ENCODE measurements around the gene KCTD13.

The KCTD13 gene

DNA sequence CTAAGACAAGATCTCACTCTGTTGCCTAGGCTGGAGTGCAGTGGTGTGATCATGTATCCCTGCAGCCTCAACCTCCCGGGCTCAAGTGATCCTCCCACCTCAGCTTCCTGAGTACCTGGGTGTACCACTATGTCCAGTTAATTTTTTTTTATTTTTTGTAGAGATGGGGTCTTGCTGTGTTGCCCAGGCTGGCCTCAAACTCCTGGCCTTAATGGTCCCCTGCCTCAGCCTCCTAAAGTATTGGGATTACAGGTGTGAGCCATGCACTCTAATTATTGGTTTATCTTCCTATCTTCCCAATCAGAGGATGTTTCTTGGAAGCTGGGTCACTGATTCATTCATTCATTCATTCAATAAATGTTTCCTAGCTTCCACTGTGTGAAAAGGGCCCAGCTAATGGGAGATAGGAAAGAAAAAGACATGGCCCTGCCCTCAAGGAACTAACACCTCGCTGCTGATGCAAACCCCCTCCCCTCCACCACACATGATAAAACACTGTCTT lies 17.3 kb downstream of the KCTD13 start:
- Histone ChIP-seq H3K27ac (ENCODE audit: low read depth, low read length) (no peak overlapping the region), H3K4me1 (ENCODE audit: control insufficient read depth in 5 of 5, insufficient read depth in 5 of 5, low read length in 5 of 5) (no peaks in the 10 kb centered on the region), H3K27me3 (ENCODE audit: control insufficient read depth in 5 of 5, insufficient read depth in 4 of 5, low read length in 5 of 5) (no peaks in the 10 kb centered on the region), H3K36me3 (ENCODE audit: control insufficient read depth in 5 of 5, insufficient read depth in 5 of 5, low read length in 5 of 5) (peaks cover 0 to 17% (median 9%) of the 10 kb centered on the region in 5 donors), H3K9ac (ENCODE audit: low read length in 5 of 5) (no peak overlapping the region), H3K4me3 (ENCODE audit: low read depth in 1 of 5, low read length in 5 of 5) (no peak overlapping the region), H3K9me3 (ENCODE audit: control insufficient read depth in 5 of 5, low read length in 5 of 5) (no peaks in the 10 kb centered on the region)

GRCh38 chr16:29907973-29908372 lies 18.1 kb downstream of the KCTD13 start:
- H3K36me3 ChIP-seq (ENCODE audit: control insufficient read depth in 5 of 5, insufficient read depth in 5 of 5, low read length in 5 of 5) = peaks cover 0 to 11% (median 5%) of the 10 kb centered on the region in 5 donors
- H3K4me3 ChIP-seq (ENCODE audit: low read depth in 1 of 5, low read length in 5 of 5) = no peak overlapping the region
- no peaks in the 10 kb centered on the region for H3K27me3 ChIP-seq (ENCODE audit: control insufficient read depth in 5 of 5, insufficient read depth in 4 of 5, low read length in 5 of 5)
- H3K9ac ChIP-seq (ENCODE audit: low read length in 5 of 5) = no peak overlapping the region
- no peaks in the 10 kb centered on the region for H3K4me1 ChIP-seq (ENCODE audit: control insufficient read depth in 5 of 5, insufficient read depth in 5 of 5, low read length in 5 of 5)
- H3K9me3 ChIP-seq (ENCODE audit: control insufficient read depth in 5 of 5, low read length in 5 of 5) = no peaks in the 10 kb centered on the region
- H3K27ac ChIP-seq (ENCODE audit: low read depth, low read length) = no peak overlapping the region

DNA sequence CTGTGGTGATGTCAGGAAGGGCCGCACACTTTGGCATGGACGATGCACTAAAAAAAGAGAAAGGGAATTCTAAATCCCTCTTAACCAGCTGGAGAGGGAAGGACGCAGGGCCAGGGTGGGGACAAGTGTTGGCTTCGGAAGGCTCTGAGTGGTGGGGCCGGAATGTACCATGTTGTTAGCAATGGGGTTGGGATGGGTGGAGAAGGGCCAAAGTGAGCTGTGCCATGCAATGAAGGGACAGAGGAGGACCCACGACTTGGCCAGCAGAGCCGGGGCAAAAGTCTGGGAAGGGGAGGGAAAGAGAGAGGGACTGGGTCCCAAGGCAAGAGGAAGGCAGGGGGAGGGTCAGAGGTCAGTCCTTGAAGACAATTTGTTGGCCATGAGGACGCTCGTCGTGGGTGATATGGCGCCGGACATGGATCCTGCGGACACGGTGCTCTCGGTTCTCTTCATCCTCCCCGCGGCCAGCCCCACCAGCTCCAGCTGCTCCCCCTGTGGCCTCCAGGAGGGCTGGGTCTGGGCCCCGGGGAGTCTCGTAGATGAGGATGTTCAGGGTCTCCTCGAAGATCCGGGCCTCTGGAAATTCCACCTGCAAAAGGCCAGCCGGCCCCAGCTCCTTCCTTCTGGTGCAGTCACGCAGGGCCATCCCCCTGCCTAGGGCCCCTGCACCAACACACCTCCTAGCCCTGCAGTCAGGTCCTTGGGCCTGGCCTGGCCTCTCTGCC lies 19.3 kb downstream of the KCTD13 start:
- H3K9me3 ChIP-seq (ENCODE audit: control insufficient read depth in 5 of 5, low read length in 5 of 5) = no peaks in the 10 kb centered on the region
- H3K4me3 ChIP-seq (ENCODE audit: low read depth in 1 of 5, low read length in 5 of 5) = no peak overlapping the region
- peaks cover 0 to under 1% (median 0%) of the 10 kb centered on the region in 5 donors for H3K27me3 ChIP-seq (ENCODE audit: control insufficient read depth in 5 of 5, insufficient read depth in 4 of 5, low read length in 5 of 5)
- no peaks in the 10 kb centered on the region for H3K4me1 ChIP-seq (ENCODE audit: control insufficient read depth in 5 of 5, insufficient read depth in 5 of 5, low read length in 5 of 5)
- H3K27ac ChIP-seq (ENCODE audit: low read depth, low read length) = no peak overlapping the region
- H3K9ac ChIP-seq (ENCODE audit: low read length in 5 of 5) = no peak overlapping the region
- H3K36me3 ChIP-seq (ENCODE audit: control insufficient read depth in 5 of 5, insufficient read depth in 5 of 5, low read length in 5 of 5) = peaks cover 0 to 11% (median 5%) of the 10 kb centered on the region in 5 donors

DNA sequence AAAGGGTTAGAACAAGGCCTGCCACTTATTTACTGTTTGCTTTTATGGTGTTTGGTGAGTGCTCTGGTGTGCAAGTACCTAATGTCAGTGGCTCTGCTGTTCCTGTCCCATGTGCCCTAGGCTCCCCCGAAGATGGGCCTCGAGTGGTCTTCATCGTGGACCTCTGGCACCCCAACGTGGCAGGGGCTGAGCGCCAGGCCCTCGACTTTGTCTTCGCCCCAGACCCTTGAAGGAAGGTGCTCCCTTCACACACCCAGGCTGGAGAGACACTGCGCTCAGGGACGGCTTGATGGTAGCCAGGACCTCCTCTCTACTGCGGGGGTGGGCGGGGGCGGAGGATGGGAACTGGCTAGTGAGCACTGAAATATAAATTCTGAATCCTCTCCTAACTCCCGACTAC lies 20.4 kb downstream of the KCTD13 start:
- Histone ChIP-seq H3K36me3 (ENCODE audit: control insufficient read depth in 5 of 5, insufficient read depth in 5 of 5, low read length in 5 of 5) (peaks cover 0 to 11% (median 5%) of the 10 kb centered on the region in 5 donors), H3K4me3 (ENCODE audit: low read depth in 1 of 5, low read length in 5 of 5) (no peak overlapping the region), H3K27me3 (ENCODE audit: control insufficient read depth in 5 of 5, insufficient read depth in 4 of 5, low read length in 5 of 5) (peaks cover 0 to 4% (median 2%) of the 10 kb centered on the region in 5 donors), H3K9me3 (ENCODE audit: control insufficient read depth in 5 of 5, low read length in 5 of 5) (no peaks in the 10 kb centered on the region), H3K4me1 (ENCODE audit: control insufficient read depth in 5 of 5, insufficient read depth in 5 of 5, low read length in 5 of 5) (peaks cover 0 to 3% (median 2%) of the 10 kb centered on the region in 5 donors), H3K27ac (ENCODE audit: low read depth, low read length) (no peak overlapping the region), H3K9ac (ENCODE audit: low read length in 5 of 5) (no peak overlapping the region)

GRCh38 chr16:29904947-29905346 lies 21.1 kb downstream of the KCTD13 start:
- Histone ChIP-seq H3K27me3 (ENCODE audit: control insufficient read depth in 5 of 5, insufficient read depth in 4 of 5, low read length in 5 of 5) (peaks cover 0 to 4% (median 2%) of the 10 kb centered on the region in 5 donors), H3K27ac (ENCODE audit: low read depth, low read length) (no peak overlapping the region), H3K9me3 (ENCODE audit: control insufficient read depth in 5 of 5, low read length in 5 of 5) (no peaks in the 10 kb centered on the region), H3K4me3 (ENCODE audit: low read depth in 1 of 5, low read length in 5 of 5) (no peak overlapping the region), H3K4me1 (ENCODE audit: control insufficient read depth in 5 of 5, insufficient read depth in 5 of 5, low read length in 5 of 5) (peaks cover 0 to 7% (median 6%) of the 10 kb centered on the region in 5 donors), H3K9ac (ENCODE audit: low read length in 5 of 5) (no peak overlapping the region), H3K36me3 (ENCODE audit: control insufficient read depth in 5 of 5, insufficient read depth in 5 of 5, low read length in 5 of 5) (peaks cover 0 to 11% (median 5%) of the 10 kb centered on the region in 5 donors)

GRCh38 chr16:29903590-29903989 lies 22.4 kb downstream of the KCTD13 start:
- H3K9ac ChIP-seq (ENCODE audit: low read length in 5 of 5) = no peak overlapping the region

DNA sequence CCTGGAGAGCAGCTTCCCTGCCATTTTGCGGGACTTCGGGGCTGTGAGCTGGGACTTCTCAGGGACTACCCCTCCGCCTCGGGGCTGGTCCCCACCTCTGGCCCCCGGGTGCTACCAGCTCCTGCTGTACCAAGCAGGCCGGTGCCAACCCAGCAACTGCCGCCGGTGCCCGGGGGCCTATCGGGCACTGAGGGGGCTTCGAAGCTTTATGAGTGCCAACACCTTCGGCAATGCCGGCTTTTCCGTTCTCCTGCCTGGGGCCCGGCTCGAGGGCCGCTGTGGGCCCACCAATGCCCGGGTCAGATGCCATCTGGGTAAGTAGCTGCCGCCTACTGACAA lies 24.4 kb downstream of the KCTD13 start:
- Histone ChIP-seq H3K9me3 (ENCODE audit: control insufficient read depth in 5 of 5, low read length in 5 of 5) (no peaks in the 10 kb centered on the region), H3K27me3 (ENCODE audit: control insufficient read depth in 5 of 5, insufficient read depth in 4 of 5, low read length in 5 of 5) (peaks cover 8 to 24% (median 18%) of the 10 kb centered on the region in 5 donors), H3K9ac (ENCODE audit: low read length in 5 of 5) (no peak overlapping the region), H3K27ac (ENCODE audit: low read depth, low read length) (no peak overlapping the region), H3K4me1 (ENCODE audit: control insufficient read depth in 5 of 5, insufficient read depth in 5 of 5, low read length in 5 of 5) (peaks cover 0 to 17% (median 11%) of the 10 kb centered on the region in 5 donors), H3K4me3 (ENCODE audit: low read depth in 1 of 5, low read length in 5 of 5) (no peak overlapping the region), H3K36me3 (ENCODE audit: control insufficient read depth in 5 of 5, insufficient read depth in 5 of 5, low read length in 5 of 5) (peaks cover 0 to 3% (median 3%) of the 10 kb centered on the region in 5 donors)

More at GRCh38 chr16:29903590-29903989, 22.4 kb downstream of the KCTD13 start:
- peaks cover 0 to 17% (median 11%) of the 10 kb centered on the region in 5 donors for H3K4me1 ChIP-seq (ENCODE audit: control insufficient read depth in 5 of 5, insufficient read depth in 5 of 5, low read length in 5 of 5)
- no peak overlapping the region for H3K4me3 ChIP-seq (ENCODE audit: low read depth in 1 of 5, low read length in 5 of 5)
- H3K36me3 ChIP-seq (ENCODE audit: control insufficient read depth in 5 of 5, insufficient read depth in 5 of 5, low read length in 5 of 5) = peaks cover 0 to 9% (median 4%) of the 10 kb centered on the region in 5 donors
- H3K27ac ChIP-seq (ENCODE audit: low read depth, low read length) = no peak overlapping the region
- H3K9me3 ChIP-seq (ENCODE audit: control insufficient read depth in 5 of 5, low read length in 5 of 5) = no peaks in the 10 kb centered on the region
- H3K27me3 ChIP-seq (ENCODE audit: control insufficient read depth in 5 of 5, insufficient read depth in 4 of 5, low read length in 5 of 5) = peaks cover 0 to 8% (median 6%) of the 10 kb centered on the region in 5 donors

DNA sequence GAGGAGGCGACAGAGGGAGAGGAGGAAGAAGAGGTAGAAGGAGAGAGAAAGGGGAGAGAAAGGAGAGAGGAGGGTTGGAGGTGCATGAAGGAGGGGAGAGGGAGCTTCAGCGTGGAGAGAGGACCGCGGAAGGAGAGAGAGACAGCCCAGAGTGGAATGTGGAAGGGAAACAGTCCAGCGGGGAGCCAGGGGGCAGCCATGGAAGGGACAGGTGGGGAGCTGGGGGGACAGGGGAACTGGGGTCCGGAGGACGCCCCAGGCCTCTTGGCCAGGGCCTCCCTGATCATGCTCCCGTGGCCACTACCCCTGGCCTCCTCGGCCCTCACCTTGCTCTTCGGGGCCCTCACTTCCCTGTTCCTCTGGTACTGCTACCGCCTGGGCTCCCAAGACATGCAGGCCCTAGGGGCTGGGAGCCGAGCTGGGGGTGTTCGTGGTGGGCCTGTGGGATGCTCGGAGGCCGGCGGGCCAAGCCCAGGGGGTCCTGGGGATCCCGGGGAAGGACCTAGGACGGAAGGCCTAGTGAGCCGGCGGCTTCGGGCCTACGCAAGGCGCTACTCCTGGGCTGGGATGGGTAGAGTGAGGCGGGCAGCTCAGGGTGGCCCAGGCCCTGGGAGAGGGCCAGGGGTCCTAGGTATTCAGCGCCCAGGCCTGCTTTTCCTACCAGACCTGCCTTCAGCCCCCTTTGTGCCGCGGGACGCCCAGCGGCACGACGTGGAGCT lies 25.0 kb downstream of the KCTD13 start:
- peaks cover 0 to 17% (median 11%) of the 10 kb centered on the region in 5 donors for H3K4me1 ChIP-seq (ENCODE audit: control insufficient read depth in 5 of 5, insufficient read depth in 5 of 5, low read length in 5 of 5)
- peaks cover 8 to 25% (median 19%) of the 10 kb centered on the region in 5 donors for H3K27me3 ChIP-seq (ENCODE audit: control insufficient read depth in 5 of 5, insufficient read depth in 4 of 5, low read length in 5 of 5)
- no peak overlapping the region for H3K27ac ChIP-seq (ENCODE audit: low read depth, low read length)
- H3K4me3 ChIP-seq (ENCODE audit: low read depth in 1 of 5, low read length in 5 of 5) = peak overlapping the region in 4 of 5 donors; percentile 50 to 62 (median 56)
- H3K36me3 ChIP-seq (ENCODE audit: control insufficient read depth in 5 of 5, insufficient read depth in 5 of 5, low read length in 5 of 5) = no peaks in the 10 kb centered on the region
- H3K9me3 ChIP-seq (ENCODE audit: control insufficient read depth in 5 of 5, low read length in 5 of 5) = no peaks in the 10 kb centered on the region
- H3K9ac ChIP-seq (ENCODE audit: low read length in 5 of 5) = no peak overlapping the region

GRCh38 chr16:29900102-29900887 lies 25.7 kb downstream of the KCTD13 start, which contains the start of gene ASPHD1:
Gene ASPHD1, plus strand, starts transcription at chr16:29900488. Its CDS starts 484 bp downstream, at chr16:29900972.
- no peak within 1 kb of the TSS for H3K27ac ChIP-seq (ENCODE audit: low read depth, low read length)
- H3K36me3 ChIP-seq (ENCODE audit: control insufficient read depth in 5 of 5, insufficient read depth in 5 of 5, low read length in 5 of 5) = no peaks in the 10 kb centered on the region
- H3K4me1 ChIP-seq (ENCODE audit: control insufficient read depth in 5 of 5, insufficient read depth in 5 of 5, low read length in 5 of 5) = peaks cover 0 to 17% (median 11%) of the 10 kb centered on the region in 5 donors
- H3K9me3 ChIP-seq (ENCODE audit: control insufficient read depth in 5 of 5, low read length in 5 of 5) = no peaks in the 10 kb centered on the region
- H3K9ac ChIP-seq (ENCODE audit: low read length in 5 of 5) = no peak within 1 kb of the TSS
- H3K27me3 ChIP-seq (ENCODE audit: control insufficient read depth in 5 of 5, insufficient read depth in 4 of 5, low read length in 5 of 5) = peaks cover 8 to 25% (median 19%) of the 10 kb centered on the region in 5 donors
- H3K4me3 ChIP-seq (ENCODE audit: low read depth in 1 of 5, low read length in 5 of 5) = peak within 1 kb of the TSS; percentile 50 to 62 (median 56)

Measured in subcutaneous abdominal adipose tissue (tissue), 5 donors.